PC-9 (cell line): ENCODE measurements around the gene UTS2R.

Source experiments
- CTCF ChIP-seq: fragments of 200-600 bp; sonication (generic); conservative IDR thresholded peaks from 2 replicates; pipeline ENCODE4 v1.6.1; 2017; ENCODE audit warnings: mixed run types, antibody characterized with exemption, mild to moderate bottlenecking, moderate library complexity
- EZH2 ChIP-seq: fragments of 200-600 bp; sonication (generic); IDR thresholded peaks from 2 replicates; pipeline ENCODE4 v1.8.0; 2017; ENCODE audit warnings: antibody characterized with exemption, low read depth

GRCh38 chr17:82411396-82412053 lies 40.0 kb downstream of the UTS2R start:
- no peak for TF ChIP-seq CTCF
- TF ChIP-seq EZH2, result no peak
